Lower lobe of right lung (tissue), 2 donors: ENCODE data around the gene KCNC4. TPM values are rescaled to one million over a fixed set of nuclear protein-coding genes. Genes with fewer than 3 reads are reported as not detected.

ENCODE experiments used
- ATAC-seq, 2 donors: fragments of 200-7000 bp; cut with Tn5 transposase; one replicate each; pipeline ENCODE4 v1.9.1; 2020 to 2022; ENCODE audit warnings: mild to moderate bottlenecking in 2 of 2, moderate library complexity in 2 of 2
- DNase-seq: peaks from one replicate; pipeline ENCODE4 v3.0.0-alpha.2; 2020
- H3K27ac ChIP-seq: fragments of 200-600 bp; one replicate; pipeline ENCODE4 v1.8.0; 2022
- H3K27me3 ChIP-seq: fragments of 200-600 bp; one replicate; pipeline ENCODE4 v1.8.0; 2022; ENCODE audit warnings: low read depth
- H3K36me3 ChIP-seq: fragments of 200-600 bp; one replicate; pipeline ENCODE4 v1.8.0; 2022; ENCODE audit warnings: mild to moderate bottlenecking
- H3K4me1 ChIP-seq: fragments of 200-600 bp; one replicate; pipeline ENCODE4 v1.8.0; 2022
- H3K4me3 ChIP-seq: fragments of 200-600 bp; one replicate; pipeline ENCODE4 v1.8.0; 2022; ENCODE audit warnings: mild to moderate bottlenecking
- H3K9me3 ChIP-seq: fragments of 200-600 bp; one replicate; pipeline ENCODE4 v1.8.0; 2022
- intact Hi-C: fragments of 100-400 bp; cut with DNase I; formaldehyde crosslinking; loops from one replicate; pipeline ENCODE4 v1.11.0; 2022
- total RNA-seq: library from RNA; stranded (reverse); fragmentation: NEBNext Ultra II Directional; extraction: Animal tissue kit (Norgen Biotek cat#: 25700); gene quantifications from one replicate; pipeline ENCODE4 v1.2.1, GENCODE V29; 2021
- TF ChIP-seq, protein P1 (sequence below): fragments of 200-600 bp; IDR thresholded peaks from one replicate; pipeline ENCODE4 v1.8.0; 2022; ENCODE audit warnings: antibody characterized with exemption, mild to moderate bottlenecking
- donor health status: DM: no; HTN: yes; CAD: no; lungs with severe emphysema.

The KCNC4 gene
- total RNA-seq, 1 donor from 2014 or later, result 10.0 TPM

- H3K4me1 ChIP-seq, result peaks cover 6% of the 10 kb centered on the region
- no peaks in the 10 kb centered on the region for H3K9me3 ChIP-seq
- TF ChIP-seq, protein P1, sequence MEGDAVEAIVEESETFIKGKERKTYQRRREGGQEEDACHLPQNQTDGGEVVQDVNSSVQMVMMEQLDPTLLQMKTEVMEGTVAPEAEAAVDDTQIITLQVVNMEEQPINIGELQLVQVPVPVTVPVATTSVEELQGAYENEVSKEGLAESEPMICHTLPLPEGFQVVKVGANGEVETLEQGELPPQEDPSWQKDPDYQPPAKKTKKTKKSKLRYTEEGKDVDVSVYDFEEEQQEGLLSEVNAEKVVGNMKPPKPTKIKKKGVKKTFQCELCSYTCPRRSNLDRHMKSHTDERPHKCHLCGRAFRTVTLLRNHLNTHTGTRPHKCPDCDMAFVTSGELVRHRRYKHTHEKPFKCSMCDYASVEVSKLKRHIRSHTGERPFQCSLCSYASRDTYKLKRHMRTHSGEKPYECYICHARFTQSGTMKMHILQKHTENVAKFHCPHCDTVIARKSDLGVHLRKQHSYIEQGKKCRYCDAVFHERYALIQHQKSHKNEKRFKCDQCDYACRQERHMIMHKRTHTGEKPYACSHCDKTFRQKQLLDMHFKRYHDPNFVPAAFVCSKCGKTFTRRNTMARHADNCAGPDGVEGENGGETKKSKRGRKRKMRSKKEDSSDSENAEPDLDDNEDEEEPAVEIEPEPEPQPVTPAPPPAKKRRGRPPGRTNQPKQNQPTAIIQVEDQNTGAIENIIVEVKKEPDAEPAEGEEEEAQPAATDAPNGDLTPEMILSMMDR, result no peak
- ATAC-seq (no peak), DNase-seq (no peak)
- no peak overlapping the region for H3K27ac ChIP-seq
- no peaks in the 10 kb centered on the region for H3K27me3 ChIP-seq
- intact Hi-C loops, result no loop called here
- no peak overlapping the region for H3K4me3 ChIP-seq
- no peaks in the 10 kb centered on the region for H3K36me3 ChIP-seq
These were observed 49.7 kb downstream of the KCNC4 start for GRCh38 chr1:110259770-110260169.

Other genes with a start within 250 kb of the KCNC4 start
- 83.9 TPM for gene AHCYL1, start 225.5 kb upstream of the KCNC4 start, total RNA-seq
- 36.5 TPM for gene STRIP1, start 175.7 kb upstream of the KCNC4 start, total RNA-seq
- not detected for gene ALX3, start 139.6 kb upstream of the KCNC4 start, total RNA-seq
- gene UBL4B, start 97.9 kb upstream of the KCNC4 start, total RNA-seq, result not detected
- not detected for gene SLC6A17, start 59.8 kb upstream of the KCNC4 start, total RNA-seq
- 23.3 TPM for gene RBM15, start 129.1 kb downstream of the KCNC4 start, total RNA-seq
- gene SLC16A4, start 180.7 kb downstream of the KCNC4 start, total RNA-seq, result 9.6 TPM
- gene LAMTOR5, start 197.4 kb downstream of the KCNC4 start, total RNA-seq, result 121 TPM
- gene PROK1, start 240.8 kb downstream of the KCNC4 start, total RNA-seq, result not detected